HepG2 (cell line): ENCODE measurements around the gene FAM169A. TPM values are rescaled to one million over a fixed set of nuclear protein-coding genes. Genes with fewer than 3 reads are reported as not detected.

ENCODE experiments used
- AHDC1 ChIP-seq: sonication (generic); formaldehyde crosslinking; IDR thresholded peaks from 2 replicates; pipeline ENCODE4 v1.5.1; 2020; ENCODE audit warnings: mild to moderate bottlenecking, missing genetic modification reagents, borderline replicate concordance
- CBFB ChIP-seq: sonication (generic); formaldehyde crosslinking; IDR thresholded peaks from 2 replicates; pipeline ENCODE4 v1.4.0; 2020; ENCODE audit warnings: missing genetic modification reagents
- CEBPG ChIP-seq: IDR thresholded peaks from 2 replicates; pipeline ENCODE4 v1.6.1; 2016
- E2F1 ChIP-seq: sonication (generic); formaldehyde crosslinking; IDR thresholded peaks from 2 replicates; pipeline ENCODE4 v1.5.0; 2020; ENCODE audit warnings: missing genetic modification reagents
- EP300 ChIP-seq, 3 experiments: sonication (generic) in 1 of 3; formaldehyde crosslinking in 1 of 3; IDR thresholded peaks; 2 replicates each; pipeline versions ENCODE4 v1.5.1 to v1.6.1; 2011 to 2020; ENCODE audit warnings: low read depth in 2 of 3, low read length in 2 of 3, borderline replicate concordance in 1 of 3, improper control_type of control experiment in 1 of 3, mild to moderate bottlenecking in 1 of 3, missing genetic modification reagents in 1 of 3, moderate library complexity in 1 of 3
- ESRRA ChIP-seq: sonication (generic); formaldehyde crosslinking; IDR thresholded peaks from 2 replicates; pipeline ENCODE4 v1.5.1; 2020; ENCODE audit warnings: mild to moderate bottlenecking, low read depth, missing genetic modification reagents
- KDM5A ChIP-seq: fragments of 200-600 bp; sonication (generic); IDR thresholded peaks from 2 replicates; pipeline ENCODE4 v1.7.0; 2018; ENCODE audit warnings: antibody characterized with exemption, mild to moderate bottlenecking, low read length, borderline replicate concordance
- MED1 ChIP-seq: sonication (generic); formaldehyde crosslinking; IDR thresholded peaks from 2 replicates; pipeline ENCODE4 v1.4.0; 2020; ENCODE audit warnings: missing genetic modification reagents
- MED8 ChIP-seq: sonication (generic); formaldehyde crosslinking; IDR thresholded peaks from 2 replicates; pipeline ENCODE4 v1.8.1; 2023; ENCODE audit warnings: mild to moderate bottlenecking, missing genetic modification reagents; ENCODE audit not compliant: insufficient replicate concordance
- RXRA ChIP-seq: sonication (generic); formaldehyde crosslinking; IDR thresholded peaks from 2 replicates; pipeline ENCODE4 v1.5.1; 2020; ENCODE audit warnings: missing genetic modification reagents
- TEAD2 ChIP-seq: sonication (generic); formaldehyde crosslinking; IDR thresholded peaks from 2 replicates; pipeline ENCODE4 v1.9.0; 2021; ENCODE audit warnings: missing genetic modification reagents
- TRIM24 ChIP-seq: sonication (generic); formaldehyde crosslinking; IDR thresholded peaks from 2 replicates; pipeline ENCODE4 v1.8.0; 2022; ENCODE audit warnings: mild to moderate bottlenecking, missing genetic modification reagents
- ZBTB49 ChIP-seq: sonication (generic); formaldehyde crosslinking; IDR thresholded peaks from 2 replicates; pipeline ENCODE4 v1.4.0; 2020; ENCODE audit warnings: missing genetic modification reagents, borderline replicate concordance
- ZFP1 ChIP-seq: IDR thresholded peaks from 2 replicates; pipeline ENCODE4 v1.6.1; 2016
- ZFP36L2 ChIP-seq: sonication (generic); formaldehyde crosslinking; IDR thresholded peaks from 2 replicates; pipeline ENCODE4 v1.4.0; 2020; ENCODE audit warnings: missing genetic modification reagents
- ZNF143 ChIP-seq: sonication (generic); formaldehyde crosslinking; IDR thresholded peaks from 2 replicates; pipeline ENCODE4 v1.4.0; 2020; ENCODE audit warnings: missing genetic modification reagents
- ZNF292 ChIP-seq: sonication (generic); formaldehyde crosslinking; IDR thresholded peaks from 2 replicates; pipeline ENCODE4 v1.8.1; 2022; ENCODE audit warnings: mild to moderate bottlenecking, low read depth, missing genetic modification reagents, borderline replicate concordance
- ZNF414 ChIP-seq: sonication (generic); formaldehyde crosslinking; IDR thresholded peaks from 2 replicates; pipeline ENCODE4 v1.5.0; 2020; ENCODE audit warnings: missing genetic modification reagents
- ZNF501 ChIP-seq: sonication (generic); formaldehyde crosslinking; IDR thresholded peaks from 2 replicates; pipeline ENCODE4 v1.5.1; 2020; ENCODE audit warnings: mild to moderate bottlenecking, moderate library complexity, missing genetic modification reagents
- ZSCAN31 ChIP-seq: sonication (generic); formaldehyde crosslinking; IDR thresholded peaks from 2 replicates; pipeline ENCODE4 v1.5.0; 2020; ENCODE audit warnings: low read depth, mild to moderate bottlenecking, missing genetic modification reagents
- polyA plus RNA-seq, 8 experiments: library from polyadenylated mRNA; depleted of rRNA in 3 of 8; stranded (reverse) in 7 of 8; unstranded in 1 of 8; fragments of >200 nt; fragmentation: Illumina TruSeq in 4 of 8; extraction: Trizol in 4 of 8; gene quantifications; 2 replicates each; pipeline versions ENCODE4 v1.2.1 to v1.2.3, GENCODE V29; 2011 to 2016; ENCODE audit warnings: low read depth in 4 of 8, missing spikeins in 1 of 8, mixed read lengths in 1 of 8; ENCODE audit not compliant: insufficient read depth in 1 of 8
- total RNA-seq, 5 experiments: library from RNA; depleted of rRNA; stranded (reverse); fragments of >200 nt; fragmentation: Illumina TruSeq; extraction: Trizol; gene quantifications; 2 replicates each; pipeline ENCODE4 v1.2.3, GENCODE V29; 2016; ENCODE audit warnings: low read depth in 1 of 5

The FAM169A gene
- total and polyA plus RNA-seq, 2 of the 13 experiments (the other 11 are each of a cell fraction or from before 2014, with no cell fraction given), result 21.1 to 110 TPM

GRCh38 chr5:74866596-74867162 is 492 bp upstream of the FAM169A start (continued):
- TF ChIP-seq ZNF143 (CRISPR knock-in tag), result peak; percentile 30; the same call in 1 of the 2 replicates
- TF ChIP-seq E2F1, result peak; percentile 45; the same call in 1 of the 2 replicates
- TF ChIP-seq RXRA, result peak; percentile 75
- TF ChIP-seq MED1 (CRISPR knock-in tag), result peak; percentile 94
- peak; percentile 87 for TF ChIP-seq ZNF501 (CRISPR knock-in tag)
- peak; percentile 51 to 88; a peak in 3 of 4 replicates for TF ChIP-seq EP300 (IDR thresholded peaks at IDR 0.05; ENCODE audit: low read depth in 2 of 2, low read length in 2 of 2)
- peak; percentile 76 for TF ChIP-seq EP300 (CRISPR knock-in tag; IDR thresholded peaks at IDR 0.05; ENCODE audit: borderline replicate concordance)
- peak; percentile 39; the same call in 1 of the 2 replicates for TF ChIP-seq ZFP1 (CRISPR knock-in tag)
- peak; percentile 76; the same call in 1 of the 2 replicates for TF ChIP-seq ESRRA (CRISPR knock-in tag)
- TF ChIP-seq AHDC1 (CRISPR knock-in tag), result no peak
- no peak for TF ChIP-seq ZNF414
- peak; percentile 80; the same call in 1 of the 2 replicates for TF ChIP-seq ZNF292 (CRISPR knock-in tag)
- TF ChIP-seq CEBPG (CRISPR knock-in tag), result peak; percentile 14
- TF ChIP-seq ZSCAN31 (CRISPR knock-in tag), result peak; percentile 49; the same call in 1 of the 2 replicates
- peak; percentile 20; the same call in 1 of the 2 replicates for TF ChIP-seq KDM5A
- no peak for TF ChIP-seq TEAD2 (CRISPR knock-in tag)
- TF ChIP-seq ZBTB49 (CRISPR knock-in tag), result no peak
- TF ChIP-seq MED8 (CRISPR knock-in tag), result peak; percentile 75
- TF ChIP-seq ZFP36L2 (CRISPR knock-in tag), result no peak
- TF ChIP-seq CBFB (CRISPR knock-in tag), result 0 out of 2 replicates have a peak, but pooled peaks have one; percentile 26
- TF ChIP-seq TRIM24 (CRISPR knock-in tag), result no peak
